Ascending aorta (tissue), 2 donors: ENCODE data around the gene SELENOH. TPM values are rescaled to one million over a fixed set of nuclear protein-coding genes. Genes with fewer than 3 reads are reported as not detected.
A peak's percentile ranks its signal among the peaks of the same experiment; 100 is the strongest.
"Not testable (repeated sequence)": the region's sequence is repeated elsewhere in the genome, so short reads cannot be mapped to it uniquely, and the experiment has no call there.

Experiments
- DNase-seq, 2 donors: peaks; one replicate each; pipeline ENCODE4 v3.0.0-alpha.2; 2019; ENCODE audit warnings: low spot score in 2 of 2
- H3K27ac ChIP-seq, 2 donors: fragments of 200-600 bp; sonication (generic); one replicate each; pipeline ENCODE4 v1.5.1; 2016 to 2017; ENCODE audit warnings: mild to moderate bottlenecking in 1 of 2
- H3K27me3 ChIP-seq: fragments of 200-600 bp; sonication (generic); one replicate; pipeline ENCODE4 v1.5.1; 2017
- H3K36me3 ChIP-seq, 2 donors: fragments of 200-600 bp; sonication (generic); one replicate each; pipeline ENCODE4 v1.5.1; 2016
- H3K4me1 ChIP-seq, 2 donors: fragments of 200-600 bp; sonication (generic); one replicate each; pipeline ENCODE4 v1.5.1; 2016 to 2017; ENCODE audit warnings: mild to moderate bottlenecking in 1 of 2
- H3K4me3 ChIP-seq, 2 donors: fragments of 200-600 bp; sonication (generic); one replicate each; pipeline ENCODE4 v1.5.1; 2016 to 2017; ENCODE audit warnings: mild to moderate bottlenecking in 1 of 2
- H3K9me3 ChIP-seq, 2 donors: fragments of 200-600 bp; sonication (generic); one replicate each; pipeline ENCODE4 v1.5.1; 2016
- CTCF ChIP-seq, 3 experiments: fragments of 200-600 bp in 2 of 3; fragments of 450-650 bp in 1 of 3; sonication (generic) in 2 of 3; IDR thresholded peaks; one replicate each; pipeline ENCODE4 v1.5.1; 2016 to 2019; ENCODE audit warnings: antibody characterized with exemption in 3 of 3, mild to moderate bottlenecking in 1 of 3, moderate library complexity in 1 of 3
- intact Hi-C: fragments of 100-400 bp; cut with DNase I; formaldehyde crosslinking; loops from one replicate; pipeline ENCODE4 v1.15.1; 2023
- total RNA-seq: library from RNA; depleted of rRNA; stranded (reverse); fragments of >200 nt; gene quantifications from one replicate; pipeline ENCODE4 v1.1.0, GENCODE V29; 2016

Gene SELENOH
- total RNA-seq, 1 donor from 2014 or later: 113 TPM

GRCh38 chr11:57713835-57714234, 27.5 kb upstream of the SELENOH start:
- no peaks in the 10 kb centered on the region for H3K27me3 ChIP-seq
- H3K9me3 ChIP-seq: no peaks in the 10 kb centered on the region
- H3K4me3 ChIP-seq: peak overlapping the region in 1 of 2 donors; percentile 85
- no peak overlapping the region for H3K27ac ChIP-seq
- no peaks in the 10 kb centered on the region for H3K36me3 ChIP-seq
- intact Hi-C loops: loop anchor here (2.0 kb wide), 2 partner anchors 57 to 87 kb away; partner anchors contain the start of gene CLP1
- no peak for TF ChIP-seq CTCF (IDR thresholded peaks at IDR 0.05)
- DNase-seq: no peak
- H3K4me1 ChIP-seq: peaks cover 16 to 29% of the 10 kb centered on the region in 2 donors

- H3K4me1 ChIP-seq: peaks cover 9 to 20% of the 10 kb centered on the region in 2 donors
- DNase-seq, H3K27ac ChIP-seq, H3K4me3 ChIP-seq, H3K36me3 ChIP-seq, H3K9me3 ChIP-seq, intact Hi-C loops, H3K27me3 ChIP-seq: not testable (repeated sequence)
Measured at GRCh38 chr11:57716726-57717125, 24.6 kb upstream of the SELENOH start.

GRCh38 chr11:57727185-57727584, 14.1 kb upstream of the SELENOH start:
- no peaks in the 10 kb centered on the region for H3K9me3 ChIP-seq
- DNase-seq: no peak
- H3K4me1 ChIP-seq: no peaks in the 10 kb centered on the region
- peaks cover 0 to 8% of the 10 kb centered on the region in 2 donors for H3K36me3 ChIP-seq
- no peaks in the 10 kb centered on the region for H3K27me3 ChIP-seq
- no peak overlapping the region for H3K27ac ChIP-seq
- intact Hi-C loops: no loop called here
- H3K4me3 ChIP-seq: no peak overlapping the region
- no peak for TF ChIP-seq CTCF (IDR thresholded peaks at IDR 0.05)

GRCh38 chr11:57728829-57729228, 12.5 kb upstream of the SELENOH start:
- no peak overlapping the region for H3K4me3 ChIP-seq
- H3K27me3 ChIP-seq: no peaks in the 10 kb centered on the region
- H3K27ac ChIP-seq: no peak overlapping the region
- H3K36me3 ChIP-seq: peaks cover 0 to 8% of the 10 kb centered on the region in 2 donors
- no peaks in the 10 kb centered on the region for H3K4me1 ChIP-seq
- TF ChIP-seq CTCF (IDR thresholded peaks at IDR 0.05): no peak
- intact Hi-C loops: no loop called here
- H3K9me3 ChIP-seq: no peaks in the 10 kb centered on the region
- no peak for DNase-seq

GRCh38 chr11:57729479-57729878, 11.8 kb upstream of the SELENOH start:
- Histone ChIP-seq H3K36me3 (peaks cover 3 to 11% of the 10 kb centered on the region in 2 donors), H3K4me1 (no peaks in the 10 kb centered on the region), H3K27ac (no peak overlapping the region), H3K9me3 (no peaks in the 10 kb centered on the region), H3K4me3 (no peak overlapping the region), H3K27me3 (no peaks in the 10 kb centered on the region)
- TF ChIP-seq CTCF (IDR thresholded peaks at IDR 0.05): no peak
- no peak for DNase-seq
- intact Hi-C loops: no loop called here

GRCh38 chr11:57732661-57733060, 8.6 kb upstream of the SELENOH start:
- TF ChIP-seq CTCF (IDR thresholded peaks at IDR 0.05): no peak
- no peaks in the 10 kb centered on the region for H3K4me1 ChIP-seq
- H3K27me3 ChIP-seq: no peaks in the 10 kb centered on the region
- H3K36me3 ChIP-seq: peaks cover 3 to 15% of the 10 kb centered on the region in 2 donors
- H3K4me3 ChIP-seq: no peak overlapping the region
- DNase-seq: no peak
- no peaks in the 10 kb centered on the region for H3K9me3 ChIP-seq
- H3K27ac ChIP-seq: no peak overlapping the region
- intact Hi-C loops: no loop called here
